8988T (cell line): Measurements from ENCODE around the gene TSPAN18.

Source experiments
- DNase-seq: peaks from one replicate; pipeline ENCODE4 v3.0.0; 2011

TSPAN18 gene

DNA sequence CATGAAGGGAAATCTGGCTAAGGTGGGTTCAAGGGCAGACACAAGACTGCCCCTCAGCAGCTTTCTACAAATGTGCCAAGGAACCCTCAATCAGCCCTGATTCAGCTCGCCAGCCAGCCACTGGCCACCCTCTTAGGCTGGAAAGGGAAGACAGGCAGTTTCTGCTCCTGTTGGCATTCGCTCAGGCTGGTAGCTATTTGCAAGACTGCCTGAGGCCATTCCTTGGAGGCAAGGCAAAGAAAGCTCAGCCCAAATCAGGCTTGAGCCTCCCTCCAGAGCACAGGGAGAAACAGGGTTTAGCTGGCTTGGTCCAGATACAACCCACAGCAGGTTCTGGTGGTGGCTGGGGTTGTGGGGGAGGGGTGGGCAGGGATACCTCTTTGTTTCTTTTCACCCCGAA lies 204.7 kb downstream of the TSPAN18 start:
- DNase-seq = no peak

DNA sequence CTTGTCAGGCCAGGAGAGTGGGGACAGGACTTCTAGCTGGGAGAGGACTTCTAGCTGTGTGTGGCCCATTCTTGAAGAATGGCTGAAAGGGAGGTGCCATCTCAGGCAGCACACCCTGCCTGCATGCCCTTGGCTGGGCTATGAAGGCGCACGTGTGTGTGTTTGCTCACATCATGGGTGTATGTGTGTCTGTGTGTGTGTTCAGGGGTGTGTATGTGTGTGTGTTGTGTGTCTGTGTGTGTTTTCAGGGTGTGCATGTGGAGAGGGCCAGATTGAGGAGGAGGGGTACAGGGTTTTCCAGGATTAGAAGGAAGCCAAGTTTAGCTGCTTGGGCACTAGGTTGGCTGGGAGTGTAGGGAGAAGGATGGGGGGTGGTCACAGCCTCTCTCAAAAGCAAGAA lies 207.3 kb downstream of the TSPAN18 start:
- DNase-seq = no peak

DNA sequence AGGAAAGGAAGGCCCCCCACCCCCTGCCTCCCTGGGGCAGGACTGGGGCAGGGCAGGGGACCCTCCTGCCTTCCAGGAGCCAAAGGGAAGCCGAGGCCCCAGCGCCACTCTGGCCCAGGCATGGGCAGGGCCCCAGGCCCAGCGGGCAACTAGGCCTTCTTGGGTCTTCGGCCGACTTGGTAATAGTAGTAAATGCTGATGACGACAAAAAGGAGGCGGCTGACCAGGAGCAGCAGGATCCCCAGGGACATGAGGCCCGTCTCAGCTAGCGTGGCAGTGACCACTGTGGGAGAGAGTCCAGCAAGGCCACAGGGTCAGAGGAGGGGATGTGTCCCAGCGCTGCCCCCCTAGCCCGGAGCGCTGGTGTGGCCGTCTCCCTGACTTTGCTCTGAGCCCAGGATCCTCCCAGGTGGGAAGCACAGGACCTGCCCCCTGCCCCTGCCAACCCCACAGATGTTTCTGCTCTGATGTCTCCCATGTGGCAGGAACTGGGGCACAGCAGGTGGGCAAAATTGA lies 208.0 kb downstream of the TSPAN18 start:
- DNase-seq = no peak

DNA sequence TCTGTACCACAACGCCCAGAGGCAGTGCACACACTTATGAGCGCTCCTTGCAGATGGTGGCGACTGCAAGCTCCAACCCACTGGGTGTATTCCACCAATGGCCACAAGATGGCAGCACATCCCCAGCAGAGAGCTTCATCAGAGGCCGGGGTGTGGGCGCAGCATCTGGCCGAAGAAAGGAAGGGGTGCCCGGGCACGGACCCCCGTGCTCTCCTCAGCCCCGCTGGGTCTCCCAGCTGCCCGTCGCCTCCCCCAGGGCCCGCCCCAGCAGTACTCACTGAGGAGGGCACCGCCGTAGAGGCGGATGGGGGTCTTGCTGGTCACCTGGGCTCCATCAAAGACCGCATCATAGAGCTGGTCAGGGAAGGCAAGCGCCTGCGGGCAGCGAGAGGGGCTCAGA lies 209.8 kb downstream of the TSPAN18 start:
- DNase-seq = peak; percentile 82

DNA sequence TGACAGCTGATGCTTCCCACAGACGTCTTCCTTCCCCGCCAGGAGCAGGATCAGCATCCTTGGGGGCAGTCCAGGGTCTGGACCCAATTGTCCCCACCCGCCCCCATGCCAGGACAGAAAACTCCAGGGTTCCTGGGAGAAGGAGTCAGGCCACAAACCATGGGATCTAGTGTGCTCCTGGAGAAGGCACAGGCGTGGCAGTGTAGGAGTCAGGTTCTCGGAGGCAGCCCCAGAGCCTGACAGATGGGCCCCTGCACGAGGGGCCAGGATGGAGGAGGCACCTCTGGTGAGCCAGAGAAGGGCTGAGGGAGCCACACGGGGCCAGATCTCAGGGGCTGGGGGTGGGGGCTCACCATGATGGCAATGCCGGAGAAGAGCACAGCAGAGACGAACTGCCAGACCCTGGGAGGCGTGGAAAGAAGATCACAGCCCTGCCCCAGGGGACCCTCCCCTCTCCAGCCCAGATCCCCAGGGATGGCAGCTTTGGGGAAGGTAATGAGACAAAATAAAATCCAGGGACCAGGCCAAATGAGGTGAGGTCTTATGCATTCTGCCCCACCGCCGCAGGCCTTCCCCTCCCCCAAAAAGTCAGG lies 210.3 kb downstream of the TSPAN18 start:
- DNase-seq = no peak

DNA sequence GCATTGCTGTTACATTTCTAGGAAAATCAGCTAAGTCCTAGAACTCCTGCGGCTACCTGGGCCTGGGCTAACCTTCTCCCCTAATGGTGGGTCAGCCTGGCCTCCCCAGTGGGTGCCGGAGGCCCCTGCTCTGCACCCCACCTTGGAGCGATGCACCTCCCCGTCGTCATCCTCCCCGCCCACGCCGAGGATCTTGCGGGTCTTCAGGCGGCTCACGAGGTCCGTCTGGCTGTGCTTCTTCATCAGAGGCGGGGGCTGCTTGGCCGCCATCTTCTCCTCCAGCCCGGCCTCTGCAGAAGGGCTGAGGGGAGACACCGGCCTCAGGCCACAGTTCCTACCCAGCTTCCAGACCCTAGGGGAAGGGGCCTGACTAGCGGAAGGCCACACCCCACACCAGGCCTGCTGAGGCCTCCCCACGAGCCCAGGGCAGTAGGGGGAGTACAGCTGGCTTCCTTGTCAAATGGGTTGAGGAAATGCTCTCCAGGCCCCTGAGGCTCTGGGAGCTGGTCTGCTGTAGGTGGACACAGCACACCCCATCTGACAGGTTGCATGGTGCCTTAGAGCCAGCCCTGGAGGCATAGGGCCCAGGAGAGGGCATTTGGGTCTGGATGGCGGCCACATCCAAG lies 211.4 kb downstream of the TSPAN18 start:
- no peak for DNase-seq

DNA sequence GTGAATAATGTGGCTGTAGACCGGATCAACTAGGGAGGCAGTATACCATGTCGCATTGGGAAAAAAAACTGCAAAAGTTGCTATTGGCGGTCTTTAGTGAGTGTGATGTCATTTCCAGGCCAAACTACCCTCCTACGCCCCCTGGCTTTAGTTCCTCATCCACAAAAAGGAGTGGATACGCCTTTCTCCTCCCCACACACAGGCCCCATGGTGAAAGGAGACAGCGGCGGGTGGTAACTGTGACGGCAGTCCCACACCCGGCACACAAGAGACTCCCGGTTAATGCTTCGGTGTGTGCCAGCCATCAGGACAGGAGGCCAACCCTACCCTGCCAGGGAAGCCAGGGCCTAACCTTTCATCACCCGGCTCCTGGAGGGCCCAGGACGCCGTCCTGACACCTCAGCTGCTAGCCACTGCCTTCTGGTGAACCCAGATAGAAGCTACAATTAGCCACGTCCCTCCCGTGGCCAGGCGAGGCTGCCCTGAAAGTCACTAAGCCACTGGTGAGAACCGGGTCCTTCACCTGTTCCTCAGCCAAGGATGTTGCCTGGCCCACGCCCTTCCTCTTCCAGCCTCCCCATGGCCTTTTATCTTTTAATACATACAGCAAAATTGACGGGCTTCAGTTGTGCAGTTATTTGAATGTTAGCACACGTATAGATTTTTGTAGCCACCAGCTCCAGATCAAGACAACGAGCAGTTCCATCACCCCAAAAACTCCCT lies 213.1 kb downstream of the TSPAN18 start:
- no peak for DNase-seq

DNA sequence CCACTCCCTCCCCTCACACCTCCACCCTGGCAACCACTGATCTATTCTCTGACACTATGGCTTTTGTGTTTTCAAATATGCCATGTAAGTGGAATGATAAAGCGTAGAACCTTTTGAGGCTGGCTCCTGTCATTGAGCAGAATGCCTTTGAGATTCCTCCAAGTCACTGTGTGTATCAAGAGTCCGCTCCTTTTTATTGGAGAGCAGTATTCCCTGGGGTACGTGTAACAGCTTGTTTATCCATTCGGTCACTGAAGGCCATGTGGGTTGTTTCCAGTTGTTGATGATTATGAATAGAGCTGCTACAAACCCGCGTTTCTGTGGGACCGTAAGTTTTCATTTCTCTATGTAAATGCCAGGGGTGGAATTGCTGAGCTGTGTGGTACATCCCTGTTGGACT lies 213.6 kb downstream of the TSPAN18 start:
- no peak for DNase-seq

DNA sequence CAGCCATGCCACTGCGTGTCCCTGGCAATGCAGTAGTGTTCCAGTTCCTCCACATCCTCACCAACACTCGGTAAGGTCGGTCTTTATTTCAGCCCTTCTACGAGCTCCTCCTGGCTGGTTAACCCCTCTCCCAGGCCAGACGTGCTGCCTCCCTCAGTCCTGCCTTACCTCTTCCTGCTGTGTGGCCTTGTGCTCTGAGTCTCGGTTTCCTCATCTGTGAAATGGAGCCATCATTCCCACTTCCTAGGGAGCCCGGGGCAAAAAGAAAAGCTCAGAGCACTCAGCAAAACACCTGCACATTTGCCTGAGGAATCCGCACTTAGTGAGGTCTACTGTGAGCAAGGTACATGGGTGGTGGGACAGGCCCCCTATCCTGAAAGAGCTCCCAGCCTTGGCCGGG lies 214.1 kb downstream of the TSPAN18 start:
- no peak for DNase-seq

DNA sequence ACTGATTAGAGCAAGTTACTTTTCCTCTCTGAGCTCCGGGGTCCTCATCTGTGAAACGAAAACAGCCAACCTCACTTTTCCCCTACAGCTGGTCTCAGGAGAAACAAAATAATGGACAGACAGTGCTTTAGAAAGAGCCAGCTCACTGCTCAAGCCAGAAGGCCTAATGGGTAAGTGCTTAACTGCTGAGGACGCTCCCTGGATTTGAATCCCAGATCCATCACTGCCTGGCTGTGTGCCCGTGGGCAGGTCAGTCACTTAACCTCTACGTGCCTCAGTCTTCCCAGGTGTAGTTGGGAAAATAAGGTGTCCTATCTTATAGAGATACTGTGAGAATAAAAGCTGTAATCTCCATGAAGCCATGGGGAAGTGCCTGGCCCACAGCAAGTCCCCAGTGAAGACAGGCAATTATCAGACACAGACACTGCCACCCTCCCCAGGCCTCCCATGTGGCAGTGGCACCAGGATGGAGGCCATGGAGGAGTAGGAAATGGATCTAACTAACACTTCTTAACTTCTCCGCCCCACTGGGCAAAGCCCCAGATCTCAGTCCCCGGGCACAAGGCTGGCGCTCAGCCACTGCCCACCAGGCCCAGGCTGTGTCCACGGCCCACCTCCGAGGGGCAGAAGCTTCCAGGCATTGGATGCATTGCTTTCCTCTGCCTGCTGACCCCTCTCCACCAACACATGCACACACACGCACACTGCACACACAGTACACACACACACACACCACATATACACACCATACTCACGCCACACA lies 214.7 kb downstream of the TSPAN18 start:
- DNase-seq = no peak

DNA sequence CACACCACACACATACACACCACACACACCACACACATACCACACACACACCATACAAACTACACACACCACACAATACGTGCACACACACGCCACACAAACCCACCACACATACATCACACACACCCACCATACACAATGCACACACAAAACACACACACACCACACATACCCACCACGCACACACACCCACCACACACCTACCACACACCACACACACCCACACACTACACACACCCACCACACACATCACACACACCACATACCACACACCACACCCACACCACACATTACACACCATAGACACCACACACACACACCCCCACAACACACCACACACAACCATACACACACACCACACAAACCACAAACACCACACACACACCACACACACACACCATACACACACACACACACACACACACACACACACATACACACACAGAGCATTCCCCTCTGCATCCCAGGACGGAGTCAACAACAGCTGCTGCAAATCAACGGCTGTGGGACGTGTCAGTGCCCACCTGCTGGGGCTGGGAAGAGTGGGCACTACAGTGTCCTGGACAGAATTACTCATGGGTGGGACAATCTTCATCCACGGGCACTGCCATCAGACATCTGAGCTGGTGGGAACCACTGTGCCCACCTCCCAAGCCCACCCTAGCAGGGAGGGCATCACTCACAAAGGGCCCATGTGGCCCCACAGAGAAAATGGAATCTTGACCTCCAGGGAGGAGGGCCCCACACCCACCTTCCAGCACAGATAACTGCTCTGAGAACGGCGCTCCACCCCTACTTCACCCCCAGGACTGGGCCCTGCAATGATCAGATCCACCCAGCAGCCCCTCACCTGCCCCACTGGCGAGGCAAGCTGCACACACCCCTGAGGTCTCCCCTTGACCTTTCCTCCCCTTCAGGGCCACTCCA lies 215.5 kb downstream of the TSPAN18 start:
- DNase-seq = no peak

DNA sequence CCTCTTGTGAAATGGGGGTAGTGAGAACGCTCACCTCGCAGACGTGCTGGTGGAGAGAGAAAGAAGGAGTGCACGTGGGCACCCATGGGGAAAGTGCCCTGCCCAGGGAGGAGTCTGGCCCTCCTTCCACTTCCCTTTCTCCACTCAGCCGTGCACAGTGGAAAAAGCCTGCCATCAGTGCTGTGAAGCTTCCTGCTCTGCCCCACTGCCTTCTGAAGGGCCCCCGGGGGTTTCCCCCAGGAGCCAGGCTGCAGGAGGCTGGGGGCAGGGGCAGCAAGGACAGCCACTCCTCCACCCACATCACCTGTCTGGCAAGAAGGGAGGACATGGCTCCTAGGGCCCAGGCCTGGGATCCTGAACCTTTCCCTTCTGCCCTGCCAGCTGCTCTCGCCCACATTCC lies 216.4 kb downstream of the TSPAN18 start:
- DNase-seq = no peak

DNA sequence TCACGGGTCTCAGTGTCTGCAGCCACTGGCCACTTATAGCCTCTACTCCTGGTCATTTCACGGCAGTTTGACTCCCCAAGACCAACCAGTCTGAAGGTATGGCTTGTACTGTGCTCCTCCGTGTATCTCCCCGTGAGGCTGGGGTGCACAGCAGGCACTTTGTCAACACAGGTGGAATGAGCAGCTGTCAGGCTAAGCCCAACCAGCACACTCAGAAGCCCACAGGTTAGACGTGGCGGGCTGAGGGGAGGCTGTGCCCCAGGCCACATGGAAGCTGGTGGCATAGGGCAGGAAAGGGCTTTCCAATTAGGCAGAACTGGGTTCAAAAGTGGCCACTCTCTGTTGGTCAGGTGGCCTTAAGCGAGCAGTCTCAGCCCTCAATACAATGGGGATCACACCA lies 216.9 kb downstream of the TSPAN18 start:
- no peak for DNase-seq

DNA sequence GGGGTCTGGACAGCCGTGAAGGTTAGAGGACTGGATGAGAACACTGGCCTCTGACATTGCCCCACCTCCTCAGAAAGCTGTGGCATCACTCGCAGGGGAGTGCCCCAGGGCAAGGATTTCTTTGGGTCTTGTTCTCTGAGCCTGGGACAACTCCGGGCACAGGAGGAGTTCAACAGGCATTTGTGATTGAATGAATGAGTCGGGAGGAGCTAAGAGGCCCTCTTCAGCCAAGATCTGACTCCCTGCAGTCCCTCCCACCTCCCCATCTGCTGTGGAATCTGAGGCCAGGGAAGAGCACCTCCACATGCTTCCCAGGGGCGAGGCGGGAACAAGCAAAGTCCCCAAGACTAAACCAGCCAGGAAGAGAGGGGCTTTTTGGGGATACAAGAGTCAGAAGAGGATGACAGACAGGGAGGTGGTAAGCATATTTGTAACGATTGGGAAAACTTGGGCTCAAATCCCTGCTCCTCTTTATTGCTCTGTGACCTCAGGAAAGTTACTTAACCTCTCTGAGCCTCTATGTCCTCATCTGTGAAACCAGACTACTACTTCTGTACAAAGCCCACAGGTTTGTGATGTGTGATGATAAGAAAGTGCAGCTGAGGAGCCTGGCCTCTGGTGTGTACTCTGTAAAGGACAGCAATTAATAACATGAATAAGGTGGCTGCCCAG lies 217.6 kb downstream of the TSPAN18 start:
- no peak for DNase-seq

DNA sequence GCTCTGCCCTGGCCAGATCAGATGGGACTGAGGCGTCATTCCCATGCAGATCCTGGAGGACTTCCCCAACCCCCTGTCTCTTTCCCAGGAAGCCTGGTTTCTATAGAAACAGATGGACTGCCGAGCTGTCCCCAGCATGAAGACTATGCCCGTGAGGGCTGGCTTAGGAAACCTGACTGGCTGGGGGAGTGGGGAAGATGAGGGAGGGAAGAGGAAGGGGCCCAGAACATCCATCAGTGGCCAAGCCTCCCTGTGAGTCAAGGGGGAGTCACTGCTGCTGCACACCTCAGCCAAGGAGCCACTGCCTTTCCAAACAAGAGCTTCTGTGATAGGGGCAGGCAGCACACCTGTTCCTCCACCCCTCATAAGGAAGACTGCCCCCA lies 218.1 kb downstream of the TSPAN18 start:
- DNase-seq = no peak

DNA sequence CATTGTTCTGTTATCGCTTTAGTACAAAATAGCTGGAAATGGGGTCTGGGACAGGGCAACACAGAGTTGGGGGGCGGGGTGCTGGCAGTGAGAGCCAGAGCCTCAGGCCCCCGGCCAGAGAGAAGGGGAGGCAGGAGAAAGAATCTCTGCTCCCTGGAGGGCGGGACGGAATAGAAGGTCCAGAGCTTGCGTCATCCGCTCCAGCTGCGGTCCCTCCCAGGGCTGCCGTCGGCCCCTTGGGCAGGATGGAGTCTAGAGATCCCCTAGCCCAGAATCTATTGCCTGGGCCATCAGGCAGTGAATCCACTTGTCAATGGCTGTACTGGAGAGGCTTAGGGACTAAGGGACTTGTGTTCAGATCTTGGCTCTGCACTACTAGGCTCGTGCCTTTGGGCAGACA lies 218.9 kb downstream of the TSPAN18 start:
- DNase-seq = no peak

DNA sequence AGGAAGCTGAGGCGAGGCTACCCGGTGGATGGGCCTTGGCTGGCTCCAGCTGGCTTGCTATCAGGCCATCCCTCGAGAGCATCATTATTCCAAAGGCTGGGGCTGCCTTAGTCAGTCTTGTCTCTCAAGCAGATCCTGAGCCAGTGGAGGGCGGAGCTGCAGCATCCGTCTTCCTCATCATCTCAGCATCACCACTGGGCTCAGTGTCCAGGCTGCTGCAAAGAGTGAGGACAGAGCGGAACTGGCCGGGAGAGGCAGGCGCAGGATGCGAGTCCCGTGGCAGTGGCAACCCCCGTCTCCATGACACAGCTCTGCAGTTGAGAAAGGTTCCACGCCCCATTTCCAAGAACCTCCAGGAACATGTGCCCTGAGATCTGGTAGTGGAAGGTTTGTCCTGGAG lies 219.5 kb downstream of the TSPAN18 start:
- DNase-seq = no peak

DNA sequence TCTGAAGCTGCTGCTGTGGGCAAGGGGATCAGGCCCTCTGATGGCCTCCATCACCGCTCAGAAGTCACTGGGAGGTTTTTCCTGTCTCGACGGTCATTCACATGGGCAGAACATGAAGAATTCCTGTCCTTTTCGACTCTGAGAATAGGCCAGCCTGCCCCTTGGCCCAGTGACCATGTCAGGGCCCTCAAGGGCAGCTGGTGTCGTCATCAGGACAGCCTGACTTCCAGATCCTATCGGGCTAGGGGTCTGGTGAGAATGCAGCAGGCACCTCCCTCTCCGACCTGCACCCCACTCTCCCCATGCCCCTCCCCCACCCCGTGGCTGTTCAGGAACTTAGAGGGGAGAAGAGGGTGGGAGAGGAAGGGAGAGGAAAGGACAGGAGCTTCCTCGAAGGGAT lies 220.4 kb downstream of the TSPAN18 start:
- DNase-seq = no peak

DNA sequence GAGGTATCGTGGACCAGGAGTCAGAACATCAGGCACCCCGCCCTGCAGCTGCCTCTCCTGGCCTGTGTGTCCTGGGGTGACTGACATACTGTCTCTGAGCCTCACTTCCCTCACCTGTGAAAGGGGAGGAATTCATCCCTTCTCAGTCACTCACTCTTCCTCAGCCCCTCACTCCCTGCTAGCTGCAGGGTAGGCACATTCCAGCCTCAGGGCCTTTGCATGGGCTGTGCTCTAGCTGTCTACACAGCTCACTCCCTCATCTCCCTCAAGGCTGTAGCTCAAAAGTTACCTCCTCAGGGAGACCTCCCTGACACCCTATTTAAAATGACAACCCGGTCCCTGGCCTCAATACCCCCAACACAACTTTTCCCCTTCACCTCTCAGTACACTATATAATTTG lies 221.4 kb downstream of the TSPAN18 start:
- DNase-seq = no peak

DNA sequence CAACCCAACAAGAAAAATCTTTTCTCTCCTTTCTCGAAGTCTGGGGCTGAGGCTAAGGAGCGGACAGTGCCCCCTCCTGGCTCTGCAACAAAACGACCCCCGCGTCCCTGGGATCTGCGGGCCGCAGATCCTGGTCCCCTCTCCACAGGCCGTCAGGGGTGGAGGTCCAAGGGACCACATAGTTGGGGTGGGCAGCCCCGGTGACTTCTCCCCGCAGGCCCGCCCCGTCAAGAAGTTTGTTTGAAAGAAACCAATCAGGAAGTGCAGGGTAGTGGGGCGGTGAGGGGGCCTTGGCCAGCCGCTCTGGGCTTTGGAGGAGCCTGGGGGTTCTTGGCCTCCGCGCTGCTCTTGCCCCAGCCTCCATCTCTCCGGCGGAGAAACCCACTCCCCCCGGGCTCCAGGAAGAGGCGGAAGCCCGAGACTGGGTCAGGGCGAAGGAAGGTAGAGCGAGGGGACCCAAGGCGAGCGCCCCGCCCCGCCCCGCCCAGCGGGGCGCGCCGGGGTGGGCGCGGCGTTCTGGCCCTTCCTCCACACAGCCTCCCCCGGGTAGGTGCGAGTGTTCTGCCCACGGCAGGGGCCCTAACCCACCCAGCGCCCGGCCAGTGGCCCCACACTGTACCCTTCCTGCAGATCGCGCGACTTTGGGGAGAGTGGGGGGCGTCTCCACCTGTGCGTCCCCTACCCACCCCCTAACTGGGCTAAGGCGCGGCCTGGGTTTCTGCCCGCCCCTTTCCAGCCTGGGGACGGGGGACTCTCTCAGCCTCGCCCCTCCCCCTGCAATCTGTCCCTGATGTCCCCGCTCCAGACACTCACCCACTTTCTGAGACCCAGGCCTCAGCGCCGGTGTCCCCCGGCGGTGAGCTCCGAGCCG lies 222.6 kb downstream of the TSPAN18 start:
- DNase-seq = peak; percentile 90
